ENCODE data around the gene COPZ2.
"Not testable (repeated sequence)": the region's sequence is repeated elsewhere in the genome, so short reads cannot be mapped to it uniquely, and the experiment has no call there.

COPZ2 gene

DNA sequence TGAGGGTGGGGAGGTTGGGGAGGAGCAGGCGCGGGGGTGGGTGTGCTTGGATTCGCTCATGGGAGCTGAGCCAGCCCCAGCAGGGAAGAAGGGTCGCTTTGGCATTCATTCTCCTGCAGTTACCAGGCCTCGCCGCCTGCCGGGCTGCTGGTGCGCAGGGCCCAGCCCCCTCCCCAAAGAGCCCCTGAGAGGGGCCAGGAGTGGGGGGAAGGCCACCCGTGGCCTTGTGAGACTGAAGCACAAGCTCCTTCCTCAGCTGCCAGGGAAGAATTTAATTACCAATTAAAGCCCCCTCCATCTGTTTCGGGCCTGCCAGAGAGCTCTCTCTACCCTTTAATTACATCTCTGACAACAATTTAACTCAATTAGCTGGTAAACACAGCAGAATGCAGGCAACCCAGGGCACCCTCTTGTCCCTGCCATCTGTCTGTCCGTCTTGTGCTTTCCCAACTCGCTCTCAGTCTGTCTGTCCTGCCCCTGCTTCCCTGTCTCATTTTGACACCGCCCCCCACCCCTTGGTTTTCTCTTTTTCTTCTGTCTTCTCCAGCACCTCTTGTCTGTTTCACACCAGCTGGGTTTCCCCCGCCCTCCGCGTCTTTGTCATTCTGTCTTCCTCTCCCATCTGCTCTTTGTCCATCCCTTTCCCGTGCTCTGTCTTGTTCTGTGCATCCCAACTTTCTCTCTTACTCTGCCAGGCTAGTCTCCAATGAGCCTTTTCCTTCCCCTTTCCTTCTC, 34.0 kb downstream of the COPZ2 start:
- Histone ChIP-seq H3K4me3 (ENCODE audit: insufficient read length, low read depth) (no peak overlapping the region), H3K27me3 (ENCODE audit: insufficient read depth, insufficient read length) (no peaks in the 10 kb centered on the region), H3K9me3 (ENCODE audit: insufficient read depth, low read length) (no peaks in the 10 kb centered on the region), H3K9ac (ENCODE audit: insufficient read length, low read depth) (peak overlapping the region; percentile 51), H3K4me1 (ENCODE audit: insufficient read depth, insufficient read length) (peaks cover 26% of the 10 kb centered on the region), H3K36me3 (ENCODE audit: insufficient read depth, insufficient read length, low read length) (no peaks in the 10 kb centered on the region)
- TF ChIP-seq YY1 (IDR thresholded peaks at IDR 0.05; ENCODE audit: insufficient read depth, insufficient read length) (no peak), SUZ12 (IDR thresholded peaks at IDR 0.05; ENCODE audit: extremely low read depth, insufficient read depth, insufficient read length) (no peak), ZNF274 (IDR thresholded peaks at IDR 0.05; ENCODE audit: low read depth, low read length) (no peak)
- DNase-seq (ENCODE audit: low read depth, low spot score) = no peak

DNA sequence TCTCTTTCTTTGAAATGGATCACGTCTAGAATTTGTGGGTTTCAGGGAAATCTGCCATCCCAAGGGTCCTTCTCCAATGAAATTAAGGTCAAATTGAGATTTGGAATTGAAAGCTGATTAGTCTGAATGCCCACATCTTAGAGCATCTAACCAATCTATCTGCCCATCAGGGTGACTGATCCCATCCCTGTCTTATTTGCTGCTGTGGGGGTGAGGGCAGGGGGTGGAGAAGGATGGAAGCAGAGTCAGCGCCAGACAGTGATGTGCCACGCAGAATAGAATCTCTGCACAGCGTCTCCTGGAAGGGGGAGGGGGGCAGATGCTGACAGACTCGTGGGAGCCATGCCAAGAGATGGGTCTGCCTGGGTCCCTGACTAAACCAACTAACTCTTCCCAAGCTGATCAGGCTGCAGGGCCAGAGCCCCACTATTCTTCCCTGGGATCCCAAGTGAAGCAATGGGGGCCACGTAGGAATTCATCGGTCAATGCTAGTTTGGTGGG, 34.6 kb downstream of the COPZ2 start:
- H3K4me3 ChIP-seq (ENCODE audit: insufficient read length, low read depth) = peak overlapping the region; percentile 13
- H3K4me1 ChIP-seq (ENCODE audit: insufficient read depth, insufficient read length) = peaks cover 28% of the 10 kb centered on the region
- H3K9me3 ChIP-seq (ENCODE audit: insufficient read depth, low read length) = no peaks in the 10 kb centered on the region
- H3K27me3 ChIP-seq (ENCODE audit: insufficient read depth, insufficient read length) = no peaks in the 10 kb centered on the region
- H3K36me3 ChIP-seq (ENCODE audit: insufficient read depth, insufficient read length, low read length) = no peaks in the 10 kb centered on the region
- no peak for DNase-seq (ENCODE audit: low read depth, low spot score)
- TF ChIP-seq SUZ12 (IDR thresholded peaks at IDR 0.05; ENCODE audit: extremely low read depth, insufficient read depth, insufficient read length) (no peak), YY1 (IDR thresholded peaks at IDR 0.05; ENCODE audit: insufficient read depth, insufficient read length) (no peak), ZNF274 (IDR thresholded peaks at IDR 0.05; ENCODE audit: low read depth, low read length) (no peak)
- H3K9ac ChIP-seq (ENCODE audit: insufficient read length, low read depth) = peak overlapping the region; percentile 58

GRCh38 chr17:48002266-48002915, 35.2 kb downstream of the COPZ2 start:
- no peaks in the 10 kb centered on the region for H3K27me3 ChIP-seq (ENCODE audit: insufficient read depth, insufficient read length)
- H3K4me3 ChIP-seq (ENCODE audit: insufficient read length, low read depth) = no peak overlapping the region
- no peaks in the 10 kb centered on the region for H3K36me3 ChIP-seq (ENCODE audit: insufficient read depth, insufficient read length, low read length)
- no peaks in the 10 kb centered on the region for H3K9me3 ChIP-seq (ENCODE audit: insufficient read depth, low read length)
- no peak for DNase-seq (ENCODE audit: low read depth, low spot score)
- peaks cover 29% of the 10 kb centered on the region for H3K4me1 ChIP-seq (ENCODE audit: insufficient read depth, insufficient read length)
- TF ChIP-seq SUZ12 (IDR thresholded peaks at IDR 0.05; ENCODE audit: extremely low read depth, insufficient read depth, insufficient read length) = no peak
- no peak for TF ChIP-seq YY1 (IDR thresholded peaks at IDR 0.05; ENCODE audit: insufficient read depth, insufficient read length)
- no peak for TF ChIP-seq ZNF274 (IDR thresholded peaks at IDR 0.05; ENCODE audit: low read depth, low read length)
- peak overlapping the region; percentile 65 for H3K9ac ChIP-seq (ENCODE audit: insufficient read length, low read depth)

DNA sequence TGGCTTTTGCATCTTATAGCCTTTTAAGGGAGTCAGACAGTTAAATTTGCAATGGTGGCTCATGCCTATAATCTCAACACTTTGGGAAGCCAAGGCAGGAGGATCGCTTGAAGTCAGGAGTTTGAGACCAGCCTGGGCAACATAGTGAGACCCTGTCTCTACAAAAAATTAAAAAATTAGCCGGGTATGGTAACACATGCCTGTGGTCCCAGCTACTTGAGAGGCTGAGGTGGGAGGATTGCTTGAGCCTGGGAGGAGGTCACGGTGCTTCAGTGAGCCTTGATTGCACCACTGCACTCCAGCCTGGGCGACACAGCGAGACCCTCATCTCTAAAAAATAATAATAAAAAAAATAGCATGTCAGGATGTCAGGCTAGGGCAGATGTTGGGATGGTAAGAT, 35.9 kb downstream of the COPZ2 start:
- not testable (repeated sequence) for H3K9ac ChIP-seq (ENCODE audit: insufficient read length, low read depth); H3K27me3 ChIP-seq (ENCODE audit: insufficient read depth, insufficient read length); H3K4me3 ChIP-seq (ENCODE audit: insufficient read length, low read depth); H3K9me3 ChIP-seq (ENCODE audit: insufficient read depth, low read length); H3K36me3 ChIP-seq (ENCODE audit: insufficient read depth, insufficient read length, low read length); DNase-seq (ENCODE audit: low read depth, low spot score)
- H3K4me1 ChIP-seq (ENCODE audit: insufficient read depth, insufficient read length) = peaks cover 29% of the 10 kb centered on the region

GRCh38 chr17:48001197-48001596, 36.4 kb downstream of the COPZ2 start:
- H3K9me3 ChIP-seq (ENCODE audit: insufficient read depth, low read length) = no peaks in the 10 kb centered on the region
- DNase-seq (ENCODE audit: low read depth, low spot score) = no peak
- H3K4me3 ChIP-seq (ENCODE audit: insufficient read length, low read depth) = no peak overlapping the region
- H3K4me1 ChIP-seq (ENCODE audit: insufficient read depth, insufficient read length) = peaks cover 31% of the 10 kb centered on the region
- TF ChIP-seq YY1 (IDR thresholded peaks at IDR 0.05; ENCODE audit: insufficient read depth, insufficient read length) (no peak), ZNF274 (IDR thresholded peaks at IDR 0.05; ENCODE audit: low read depth, low read length) (no peak), SUZ12 (IDR thresholded peaks at IDR 0.05; ENCODE audit: extremely low read depth, insufficient read depth, insufficient read length) (no peak)
- no peak overlapping the region for H3K9ac ChIP-seq (ENCODE audit: insufficient read length, low read depth)
- no peaks in the 10 kb centered on the region for H3K36me3 ChIP-seq (ENCODE audit: insufficient read depth, insufficient read length, low read length)
- H3K27me3 ChIP-seq (ENCODE audit: insufficient read depth, insufficient read length) = no peaks in the 10 kb centered on the region

DNA sequence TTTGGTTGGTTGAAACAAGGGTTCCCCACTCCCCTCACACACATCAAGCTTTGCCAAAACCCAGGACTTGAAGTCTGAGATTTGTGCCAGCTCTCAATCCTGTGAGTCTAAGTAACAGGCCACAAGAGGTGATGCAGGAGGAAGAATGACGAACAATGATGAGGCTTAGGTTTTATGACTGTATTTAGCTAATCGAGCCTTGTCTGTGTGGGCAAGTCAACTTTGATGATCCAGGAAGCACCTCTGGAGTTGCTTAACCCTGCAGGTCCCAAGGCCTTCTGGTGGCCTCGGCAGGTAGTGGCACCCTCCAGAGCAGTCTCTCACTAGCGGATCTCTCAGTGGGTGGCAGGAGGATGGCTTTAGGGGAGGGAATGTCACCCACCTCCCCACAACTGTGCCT, 38.0 kb downstream of the COPZ2 start:
- H3K27me3 ChIP-seq (ENCODE audit: insufficient read depth, insufficient read length) = no peaks in the 10 kb centered on the region
- H3K4me1 ChIP-seq (ENCODE audit: insufficient read depth, insufficient read length) = peaks cover 42% of the 10 kb centered on the region
- H3K36me3 ChIP-seq (ENCODE audit: insufficient read depth, insufficient read length, low read length) = no peaks in the 10 kb centered on the region
- H3K9ac ChIP-seq (ENCODE audit: insufficient read length, low read depth) = no peak overlapping the region
- H3K4me3 ChIP-seq (ENCODE audit: insufficient read length, low read depth) = no peak overlapping the region
- no peak for DNase-seq (ENCODE audit: low read depth, low spot score)
- no peaks in the 10 kb centered on the region for H3K9me3 ChIP-seq (ENCODE audit: insufficient read depth, low read length)
- TF ChIP-seq ZNF274 (IDR thresholded peaks at IDR 0.05; ENCODE audit: low read depth, low read length) = no peak
- no peak for TF ChIP-seq SUZ12 (IDR thresholded peaks at IDR 0.05; ENCODE audit: extremely low read depth, insufficient read depth, insufficient read length)
- no peak for TF ChIP-seq YY1 (IDR thresholded peaks at IDR 0.05; ENCODE audit: insufficient read depth, insufficient read length)

GRCh38 chr17:47998044-47998443, 39.6 kb downstream of the COPZ2 start:
- Histone ChIP-seq H3K4me3 (ENCODE audit: insufficient read length, low read depth) (no peak overlapping the region), H3K4me1 (ENCODE audit: insufficient read depth, insufficient read length) (peaks cover 34% of the 10 kb centered on the region), H3K27me3 (ENCODE audit: insufficient read depth, insufficient read length) (no peaks in the 10 kb centered on the region), H3K9ac (ENCODE audit: insufficient read length, low read depth) (no peak overlapping the region), H3K9me3 (ENCODE audit: insufficient read depth, low read length) (no peaks in the 10 kb centered on the region), H3K36me3 (ENCODE audit: insufficient read depth, insufficient read length, low read length) (no peaks in the 10 kb centered on the region)
- no peak for DNase-seq (ENCODE audit: low read depth, low spot score)
- TF ChIP-seq YY1 (IDR thresholded peaks at IDR 0.05; ENCODE audit: insufficient read depth, insufficient read length) = no peak
- no peak for TF ChIP-seq SUZ12 (IDR thresholded peaks at IDR 0.05; ENCODE audit: extremely low read depth, insufficient read depth, insufficient read length)
- no peak for TF ChIP-seq ZNF274 (IDR thresholded peaks at IDR 0.05; ENCODE audit: low read depth, low read length)

All from NT2/D1 (cell line).